Brain microvascular endothelial cell (primary cell): ENCODE data around the gene HAPLN1.

Source experiments
- DNase-seq: peaks from one replicate; pipeline ENCODE4 v3.0.0-alpha.2; 2020
- H3K27ac ChIP-seq: fragments of 250-450 bp; sonication (Bioruptor Pico); 2 replicates; pipeline ENCODE4 v1.5.1; 2020; ENCODE audit warnings: mild to moderate bottlenecking, moderate library complexity
- H3K27me3 ChIP-seq: fragments of 250-450 bp; sonication (Bioruptor Pico); replicated peaks from 2 replicates; pipeline ENCODE4 v1.5.1; 2020; ENCODE audit warnings: mild to moderate bottlenecking
- H3K36me3 ChIP-seq: fragments of 250-450 bp; sonication (Bioruptor Pico); replicated peaks from 2 replicates; pipeline ENCODE4 v1.5.1; 2020; ENCODE audit warnings: mild to moderate bottlenecking
- H3K4me3 ChIP-seq: 2 replicates; pipeline ENCODE4 v1.5.1; 2011; ENCODE audit warnings: low read depth, mild to moderate bottlenecking, control low read depth, low read length, moderate library complexity
- CTCF ChIP-seq: IDR thresholded peaks from 2 replicates; pipeline ENCODE4 v1.5.1; 2011; ENCODE audit warnings: low read depth, mild to moderate bottlenecking, moderate library complexity, low read length, control low read depth, inconsistent platforms; ENCODE audit errors: missing control alignments
- in situ Hi-C: cut with HindIII; loops from 2 replicates; pipeline ENCODE4 v1.10.0; 2017; ENCODE audit warnings: low sequenced_read_pairs, low pct_ligation_motif_present

The HAPLN1 gene

GRCh38 chr5:83628360-83628759 is 92.3 kb downstream of the HAPLN1 start:
- in situ Hi-C loops: no loop called here
- no peak for TF ChIP-seq CTCF
- DNase-seq: peak; percentile 22
- no peaks in the 10 kb centered on the region for H3K36me3 ChIP-seq
- no peaks in the 10 kb centered on the region for H3K27me3 ChIP-seq
- no peak overlapping the region for H3K4me3 ChIP-seq
- no peak overlapping the region for H3K27ac ChIP-seq

GRCh38 chr5:83614841-83615240 is 105.8 kb downstream of the HAPLN1 start:
- no peak overlapping the region for H3K27ac ChIP-seq
- no peaks in the 10 kb centered on the region for H3K36me3 ChIP-seq
- DNase-seq: no peak
- in situ Hi-C loops: no loop called here
- TF ChIP-seq CTCF: no peak
- no peak overlapping the region for H3K4me3 ChIP-seq
- H3K27me3 ChIP-seq: no peaks in the 10 kb centered on the region

GRCh38 chr5:83608122-83608521 is 112.5 kb downstream of the HAPLN1 start:
- in situ Hi-C loops: no loop called here
- peak; percentile 84 for TF ChIP-seq CTCF
- H3K27me3 ChIP-seq: no peaks in the 10 kb centered on the region
- H3K4me3 ChIP-seq: no peak overlapping the region
- DNase-seq: peak; percentile 50
- H3K27ac ChIP-seq: no peak overlapping the region
- H3K36me3 ChIP-seq: no peaks in the 10 kb centered on the region

- no peaks in the 10 kb centered on the region for H3K27me3 ChIP-seq
- DNase-seq: no peak
- in situ Hi-C loops: no loop called here
- no peaks in the 10 kb centered on the region for H3K36me3 ChIP-seq
- H3K27ac ChIP-seq: no peak overlapping the region
- TF ChIP-seq CTCF: peak; percentile 61
- no peak overlapping the region for H3K4me3 ChIP-seq
Measured at GRCh38 chr5:83595217-83595616, 125.4 kb downstream of the HAPLN1 start.

- Histone ChIP-seq H3K36me3 (no peaks in the 10 kb centered on the region), H3K4me3 (no peak overlapping the region), H3K27me3 (no peaks in the 10 kb centered on the region), H3K27ac (no peak overlapping the region)
- TF ChIP-seq CTCF: no peak
- in situ Hi-C loops: no loop called here
- DNase-seq: no peak
Measured at GRCh38 chr5:83590966-83591365, 129.7 kb downstream of the HAPLN1 start.

- TF ChIP-seq CTCF: no peak
- Histone ChIP-seq H3K27me3 (no peaks in the 10 kb centered on the region), H3K27ac (no peak overlapping the region), H3K36me3 (no peaks in the 10 kb centered on the region), H3K4me3 (no peak overlapping the region)
- in situ Hi-C loops: no loop called here
- DNase-seq: no peak
Measured at GRCh38 chr5:83589786-83590185, 130.9 kb downstream of the HAPLN1 start.
